Heart left ventricle (tissue), 16 donors: ENCODE results near the gene CGB5. TPM values are rescaled to one million over a fixed set of nuclear protein-coding genes. Genes with fewer than 3 reads are reported as not detected.

Source experiments
- ATAC-seq, 4 donors: fragments of 200-7000 bp; cut with Tn5 transposase; one replicate each; pipeline ENCODE4 v1.9.1; 2020 to 2022; ENCODE audit warnings: moderate library complexity in 4 of 4, mild to moderate bottlenecking in 3 of 4, moderate number of reproducible peaks in 1 of 4
- DNase-seq, 5 donors: peaks; one replicate each; pipeline ENCODE4 v3.0.0-alpha.2; 2020
- H3K27ac ChIP-seq, 12 donors: fragments of 200-600 bp; sonication (generic) in 4 of 12; one replicate each; pipeline versions ENCODE4 v1.5.0 to v1.8.0; 2016 to 2022; ENCODE audit warnings: mild to moderate bottlenecking in 2 of 12
- H3K27me3 ChIP-seq, 9 donors: fragments of 200-600 bp; sonication (generic) in 2 of 9; one replicate each; pipeline versions ENCODE4 v1.5.1 to v1.8.0; 2016 to 2022; ENCODE audit warnings: mild to moderate bottlenecking in 3 of 9
- H3K36me3 ChIP-seq, 9 donors: fragments of 200-600 bp; sonication (generic) in 2 of 9; one replicate each; pipeline versions ENCODE4 v1.5.0 to v1.8.0; 2018 to 2022; ENCODE audit warnings: mild to moderate bottlenecking in 2 of 9
- H3K4me1 ChIP-seq, 12 donors: fragments of 200-600 bp; sonication (generic) in 4 of 12; one replicate each; pipeline versions ENCODE4 v1.5.0 to v1.8.0; 2016 to 2022; ENCODE audit warnings: mild to moderate bottlenecking in 3 of 12
- H3K4me3 ChIP-seq, 12 donors: fragments of 200-600 bp; sonication (generic) in 4 of 12; one replicate each; pipeline versions ENCODE4 v1.5.0 to v1.8.0; 2017 to 2022; ENCODE audit warnings: mild to moderate bottlenecking in 9 of 12, moderate library complexity in 4 of 12
- H3K9me3 ChIP-seq, 12 donors: fragments of 200-600 bp; sonication (generic) in 4 of 12; one replicate each; pipeline versions ENCODE4 v1.5.0 to v1.8.0; 2016 to 2022; ENCODE audit warnings: mild to moderate bottlenecking in 1 of 12
- POLR2A ChIP-seq, 2 donors: fragments of 450-650 bp; IDR thresholded peaks; one replicate each; pipeline ENCODE4 v1.6.1; 2017; ENCODE audit warnings: antibody characterized with exemption in 2 of 2, mild to moderate bottlenecking in 2 of 2, moderate library complexity in 2 of 2
- WGBS, 4 donors: extraction: QIAGEN DNeasy Blood & Tissue Kit in 2 of 4; methylation state at CpG; one replicate each; pipeline versions ENCODE4 v1.1.5 to v1.1.7; 2013 to 2018; 5-methylcytosine and 5-hydroxymethylcytosine counted together
- intact Hi-C, 10 donors: fragments of 100-400 bp; cut with DNase I; formaldehyde crosslinking; loops; one replicate each; pipeline versions ENCODE4 v1.11.1 to v1.14.2; 2022
- microRNA-seq, 4 donors: library from miRNA; unstranded; fragments of <30 nt; microRNA quantifications; one replicate each; pipeline versions ENCODE4 to v1.2.0, GENCODE V29; 2017 to 2020
- polyA plus RNA-seq, 2 donors: library from polyadenylated mRNA; stranded (reverse); fragments of 200-250 nt; gene quantifications; one replicate each; pipeline ENCODE4 v1.2.3, GENCODE V29; 2013
- total RNA-seq, 9 donors: library from RNA; depleted of rRNA in 2 of 9; stranded (reverse); fragments of >200 nt in 2 of 9; fragmentation: NEBNext Ultra II Directional in 3 of 9; extraction: Animal tissue kit (Norgen Biotek cat#: 25700) in 3 of 9; gene quantifications; one replicate each; pipeline versions ENCODE4 v1.1.0 to v1.2.4, GENCODE V29; 2016 to 2023
- TF ChIP-seq, protein P1 (sequence below), 12 donors: fragments of 200-600 bp; sonication (generic) in 4 of 12; IDR thresholded peaks; one replicate each; pipeline versions ENCODE4 v1.5.0 to v1.8.0; 2018 to 2022; ENCODE audit warnings: antibody characterized with exemption in 12 of 12, mild to moderate bottlenecking in 5 of 12
- donor health status: ischemic (EF 13 %, LVEDD 7.1; RV severe dilation, severe dysfunction).
- donor health status: healthy with polysubstance abuse.
- donor health status: DM: no; HTN: yes; CAD: no.
- donor health status: DM: no; HTN: no; CAD: no.
- donor health status: ischemic (EF 25% LVEDD 6.9; RV normal size, moderate dysfunction).
- donor health status: ischemic (EF 25% LVEDD 5.7; RV mildly dilated, moderate dysfunction).
- donor health status: healthy.
- donor health status: DM: yes; HTN: yes; CAD: no.
- donor health status: ischemic (EF 35%, LVEDD 5.7; RV mildly dilated, moderate dysfunction).
- donor health status: nonischemic (EF 11% LVEDD 7.7; RV severe dilation, severe dysfunction).
- donor health status: DM: yes; HTN: yes; CAD: no.
- donor health status: PGD.
- donor health status: ischemic (EF 29% LVEDD 5.4; RV normal size, mild dysfunction).
- donor health status: nonischemic (EF 23%, LVEDD 6.1; RV moderate dilation, normal function).

The CGB5 gene
- total and polyA plus RNA-seq, 11 donors: not detected

- WGBS, 4 donors: 49 to 65% (median 53%) methylated on average over 11 of the region's 11 CpGs
- intact Hi-C loops: loop anchor here in 1 of 10 donors (5.0 kb wide), 1 partner anchor 71 kb away; the partner anchor contains the start of genes HRC and TRPM4
- Histone ChIP-seq H3K36me3 (peaks cover 3 to 47% (median 40%) of the 10 kb centered on the region in 9 donors), H3K27me3 (peaks cover 0 to under 1% (median 0%) of the 10 kb centered on the region in 9 donors), H3K4me3 (peak overlapping the region; percentile 81 to 99 (median 90)), H3K4me1 (peaks cover 0 to 36% (median 27%) of the 10 kb centered on the region in 12 donors), H3K27ac (peak overlapping the region in 6 of 12 donors; percentile 84 to 94 (median 90)), H3K9me3 (no peaks in the 10 kb centered on the region)
- TF ChIP-seq, protein P1, sequence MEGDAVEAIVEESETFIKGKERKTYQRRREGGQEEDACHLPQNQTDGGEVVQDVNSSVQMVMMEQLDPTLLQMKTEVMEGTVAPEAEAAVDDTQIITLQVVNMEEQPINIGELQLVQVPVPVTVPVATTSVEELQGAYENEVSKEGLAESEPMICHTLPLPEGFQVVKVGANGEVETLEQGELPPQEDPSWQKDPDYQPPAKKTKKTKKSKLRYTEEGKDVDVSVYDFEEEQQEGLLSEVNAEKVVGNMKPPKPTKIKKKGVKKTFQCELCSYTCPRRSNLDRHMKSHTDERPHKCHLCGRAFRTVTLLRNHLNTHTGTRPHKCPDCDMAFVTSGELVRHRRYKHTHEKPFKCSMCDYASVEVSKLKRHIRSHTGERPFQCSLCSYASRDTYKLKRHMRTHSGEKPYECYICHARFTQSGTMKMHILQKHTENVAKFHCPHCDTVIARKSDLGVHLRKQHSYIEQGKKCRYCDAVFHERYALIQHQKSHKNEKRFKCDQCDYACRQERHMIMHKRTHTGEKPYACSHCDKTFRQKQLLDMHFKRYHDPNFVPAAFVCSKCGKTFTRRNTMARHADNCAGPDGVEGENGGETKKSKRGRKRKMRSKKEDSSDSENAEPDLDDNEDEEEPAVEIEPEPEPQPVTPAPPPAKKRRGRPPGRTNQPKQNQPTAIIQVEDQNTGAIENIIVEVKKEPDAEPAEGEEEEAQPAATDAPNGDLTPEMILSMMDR (IDR thresholded peaks at IDR 0.05): no peak
- TF ChIP-seq POLR2A (IDR thresholded peaks at IDR 0.05): no peak
- no peak for DNase-seq
- ATAC-seq: no peak
Measured at GRCh38 chr19:49086296-49086695, 42.6 kb downstream of the CGB5 start.

GRCh38 chr19:49091391-49092038 lies 47.9 kb downstream of the CGB5 start:
- 90 to 92% (median 91%) methylated on average over 17 of the region's 17 CpGs for WGBS, 4 donors
- intact Hi-C loops: no loop called here
- Histone ChIP-seq H3K4me1 (peaks cover 0 to 45% (median 31%) of the 10 kb centered on the region in 12 donors), H3K27me3 (no peaks in the 10 kb centered on the region), H3K4me3 (no peak overlapping the region), H3K27ac (no peak overlapping the region), H3K36me3 (peaks cover 3 to 99% (median 87%) of the 10 kb centered on the region in 9 donors), H3K9me3 (no peaks in the 10 kb centered on the region)
- ATAC-seq: no peak
- DNase-seq: no peak
- TF ChIP-seq, protein P1 (IDR thresholded peaks at IDR 0.05): no peak
- no peak for TF ChIP-seq POLR2A (IDR thresholded peaks at IDR 0.05)

- Histone ChIP-seq H3K27ac (no peak overlapping the region), H3K36me3 (peaks cover 3 to 99% (median 91%) of the 10 kb centered on the region in 9 donors), H3K4me3 (no peak overlapping the region), H3K4me1 (peaks cover 0 to 37% (median 24%) of the 10 kb centered on the region in 12 donors), H3K9me3 (no peaks in the 10 kb centered on the region), H3K27me3 (no peaks in the 10 kb centered on the region)
- intact Hi-C loops: no loop called here
- DNase-seq: no peak
- TF ChIP-seq, protein P1 (IDR thresholded peaks at IDR 0.05): no peak
- no peak for TF ChIP-seq POLR2A (IDR thresholded peaks at IDR 0.05)
- ATAC-seq: no peak
- 93 to 95% (median 94%) methylated on average over 6 of the region's 6 CpGs for WGBS, 4 donors
Measured at GRCh38 chr19:49092686-49093085, 49.0 kb downstream of the CGB5 start.

Small RNA genes lying within 50 kb of the gene (microRNA-seq; reads per million reads assigned to microRNA genes)
- 0 to 0.26 (median 0) reads per million in 4 donors for gene MIR6798

Other genes starting within 250 kb of the CGB5 start
- gene BCAT2, start 232.8 kb upstream of the CGB5 start, total RNA-seq: 100 to 1,000 TPM in 1 of 9 donors, 10 to 100 TPM in 8; 39.8 to 103 (median 61.7) TPM
- gene BCAT2, start 232.8 kb upstream of the CGB5 start, polyA plus RNA-seq: 10 to 100 TPM; 62.5 to 84.7 TPM
- 1 to 10 TPM in 8 of 9 donors, not detected in 1; 1.2 to 5.4 (median 3.3) TPM for gene HSD17B14, start 207.4 kb upstream of the CGB5 start, total RNA-seq
- 1 to 10 TPM; 1.6 to 2.7 TPM for gene HSD17B14, start 207.4 kb upstream of the CGB5 start, polyA plus RNA-seq
- gene PLEKHA4, start 175.2 kb upstream of the CGB5 start, total RNA-seq: 10 to 100 TPM in 8 of 9 donors, 1 to 10 TPM in 1; 7.5 to 66.9 (median 24.8) TPM
- 10 to 100 TPM; 28.6 to 32.0 TPM for gene PLEKHA4, start 175.2 kb upstream of the CGB5 start, polyA plus RNA-seq
- 10 to 100 TPM; 51.7 to 88.2 (median 62.6) TPM for gene PPP1R15A, start 171.4 kb upstream of the CGB5 start, total RNA-seq
- 100 to 1,000 TPM in 1 of 2 donors, 10 to 100 TPM in 1; 86.6 to 181 TPM for gene PPP1R15A, start 171.4 kb upstream of the CGB5 start, polyA plus RNA-seq
- gene TULP2, start 145.1 kb upstream of the CGB5 start, total RNA-seq: 1 to 10 TPM in 1 of 9 donors, under 1 TPM in 5, not detected in 3; 0.21 to 1.1 (median 0.32) TPM
- under 1 TPM in 1 of 2 donors, not detected in 1; 0.26 TPM for gene TULP2, start 145.1 kb upstream of the CGB5 start, polyA plus RNA-seq
- gene NUCB1, start 143.5 kb upstream of the CGB5 start, total RNA-seq: 100 to 1,000 TPM; 200 to 428 (median 286) TPM
- gene NUCB1, start 143.5 kb upstream of the CGB5 start, polyA plus RNA-seq: 100 to 1,000 TPM; 179 to 384 TPM
- gene DHDH, start 110.1 kb upstream of the CGB5 start, total RNA-seq: under 1 TPM in 1 of 9 donors, not detected in 8; 0.49 TPM
- under 1 TPM in 1 of 2 donors, not detected in 1; 0.15 TPM for gene DHDH, start 110.1 kb upstream of the CGB5 start, polyA plus RNA-seq
- gene BAX, start 89.0 kb upstream of the CGB5 start, total RNA-seq: 10 to 100 TPM; 17.9 to 68.4 (median 23.1) TPM
- 10 to 100 TPM; 21.1 to 34.4 TPM for gene BAX, start 89.0 kb upstream of the CGB5 start, polyA plus RNA-seq
- gene FTL, start 78.5 kb upstream of the CGB5 start, total RNA-seq: 1,000 to 10,000 TPM in 4 of 9 donors, 100 to 1,000 TPM in 5; 484 to 6,770 (median 857) TPM
- 1,000 to 10,000 TPM in 1 of 2 donors, 100 to 1,000 TPM in 1; 836 to 1,542 TPM for gene FTL, start 78.5 kb upstream of the CGB5 start, polyA plus RNA-seq
- gene GYS1, start 50.5 kb upstream of the CGB5 start, total RNA-seq: 100 to 1,000 TPM; 125 to 264 (median 173) TPM
- gene GYS1, start 50.5 kb upstream of the CGB5 start, polyA plus RNA-seq: 100 to 1,000 TPM; 114 to 154 TPM
- 10 to 100 TPM; 41.4 to 93.9 (median 50.9) TPM for gene RUVBL2, start 50.0 kb upstream of the CGB5 start, total RNA-seq
- 100 to 1,000 TPM in 1 of 2 donors, 10 to 100 TPM in 1; 68.0 to 109 TPM for gene RUVBL2, start 50.0 kb upstream of the CGB5 start, polyA plus RNA-seq
- gene LHB, start 26.8 kb upstream of the CGB5 start, total RNA-seq: not detected
- gene LHB, start 26.8 kb upstream of the CGB5 start, polyA plus RNA-seq: not detected
- gene CGB3, start 19.5 kb upstream of the CGB5 start, total RNA-seq: not detected
- not detected for gene CGB3, start 19.5 kb upstream of the CGB5 start, polyA plus RNA-seq
- gene CGB2, start 12.0 kb upstream of the CGB5 start, total RNA-seq: not detected
- not detected for gene CGB2, start 12.0 kb upstream of the CGB5 start, polyA plus RNA-seq
- gene CGB1, start 7.0 kb upstream of the CGB5 start, total RNA-seq: not detected
- not detected for gene CGB1, start 7.0 kb upstream of the CGB5 start, polyA plus RNA-seq
- gene CGB8, start 5.3 kb downstream of the CGB5 start, total RNA-seq: not detected
- not detected for gene CGB8, start 5.3 kb downstream of the CGB5 start, polyA plus RNA-seq
- under 1 TPM in 1 of 9 donors, not detected in 8; 0.27 TPM for gene CGB7, start 13.9 kb downstream of the CGB5 start, total RNA-seq
- gene CGB7, start 13.9 kb downstream of the CGB5 start, polyA plus RNA-seq: under 1 TPM; 0.08 TPM
- not detected for gene NTF4, start 21.0 kb downstream of the CGB5 start, total RNA-seq
- gene NTF4, start 21.0 kb downstream of the CGB5 start, polyA plus RNA-seq: under 1 TPM in 1 of 2 donors, not detected in 1; 0.76 TPM
- gene KCNA7, start 28.9 kb downstream of the CGB5 start, total RNA-seq: 1 to 10 TPM in 2 of 9 donors, under 1 TPM in 7; 0.12 to 1.6 (median 0.36) TPM
- 1 to 10 TPM in 1 of 2 donors, under 1 TPM in 1; 0.07 to 2.2 TPM for gene KCNA7, start 28.9 kb downstream of the CGB5 start, polyA plus RNA-seq
- 100 to 1,000 TPM in 4 of 9 donors, 10 to 100 TPM in 5; 61.6 to 115 (median 92.2) TPM for gene SNRNP70, start 41.6 kb downstream of the CGB5 start, total RNA-seq
- 100 to 1,000 TPM in 1 of 2 donors, 10 to 100 TPM in 1; 96.6 to 163 TPM for gene SNRNP70, start 41.6 kb downstream of the CGB5 start, polyA plus RNA-seq
- gene LIN7B, start 70.5 kb downstream of the CGB5 start, total RNA-seq: 10 to 100 TPM; 13.4 to 55.8 (median 22.6) TPM
- gene LIN7B, start 70.5 kb downstream of the CGB5 start, polyA plus RNA-seq: 10 to 100 TPM; 12.6 to 40.5 TPM
- 1 to 10 TPM in 6 of 9 donors, under 1 TPM in 3; 0.69 to 3.1 (median 1.3) TPM for gene C19orf73, start 75.3 kb downstream of the CGB5 start, total RNA-seq
- 1 to 10 TPM; 1.4 to 3.8 TPM for gene C19orf73, start 75.3 kb downstream of the CGB5 start, polyA plus RNA-seq
- gene PPFIA3, start 75.7 kb downstream of the CGB5 start, total RNA-seq: 1 to 10 TPM; 2.7 to 7.7 (median 5.1) TPM
- gene PPFIA3, start 75.7 kb downstream of the CGB5 start, polyA plus RNA-seq: 10 to 100 TPM in 1 of 2 donors, 1 to 10 TPM in 1; 7.4 to 12.8 TPM
- 1,000 to 10,000 TPM in 4 of 9 donors, 100 to 1,000 TPM in 5; 544 to 1,953 (median 875) TPM for gene HRC, start 111.5 kb downstream of the CGB5 start, total RNA-seq
- 100 to 1,000 TPM; 267 to 867 TPM for gene HRC, start 111.5 kb downstream of the CGB5 start, polyA plus RNA-seq
- 10 to 100 TPM; 19.3 to 34.5 (median 25.8) TPM for gene TRPM4, start 113.9 kb downstream of the CGB5 start, total RNA-seq
- 10 to 100 TPM; 16.8 to 45.3 TPM for gene TRPM4, start 113.9 kb downstream of the CGB5 start, polyA plus RNA-seq